Activated CD4-positive, alpha-beta T cell treated with anti-CD3 and anti-CD28 coated beads for 36 hours (primary cell): Measurements from ENCODE around the gene PRKCE. TPM values are rescaled to one million over a fixed set of nuclear protein-coding genes. Genes with fewer than 3 reads are reported as not detected.

Experiments
- ATAC-seq: fragments of 200-7000 bp; cut with Tn5 transposase; one replicate; pipeline ENCODE4 v1.10.0; 2021; ENCODE audit warnings: mild to moderate bottlenecking, moderate library complexity
- CTCF ChIA-PET: fragments of 350-600 bp; sonication (Branson Sonifier 250); formaldehyde crosslinking; loops from one replicate; lab custom pipeline; 2021; ENCODE audit warnings: antibody characterized with exemption; lab: Charles Lee
- POLR2A ChIA-PET: fragments of 350-600 bp; sonication (Branson Sonifier 250); formaldehyde crosslinking; loops from one replicate; lab custom pipeline; 2021; ENCODE audit warnings: antibody characterized with exemption, inconsistent platforms; lab: Charles Lee
- DNase-seq: peaks from one replicate; pipeline ENCODE4 v3.0.0-alpha.2; 2020
- H3K27ac Mint-ChIP-seq: one replicate; pipeline ENCODE4 v1.8.0; 2021; ENCODE audit warnings: mixed read lengths
- H3K27me3 Mint-ChIP-seq: one replicate; pipeline ENCODE4 v1.8.0; 2021; ENCODE audit warnings: mixed read lengths
- H3K36me3 Mint-ChIP-seq: one replicate; pipeline ENCODE4 v1.8.0; 2021; ENCODE audit warnings: low read depth, mixed read lengths
- H3K4me1 Mint-ChIP-seq: one replicate; pipeline ENCODE4 v1.8.0; 2021; ENCODE audit warnings: mixed read lengths
- H3K4me3 Mint-ChIP-seq: one replicate; pipeline ENCODE4 v1.8.0; 2021; ENCODE audit warnings: mild to moderate bottlenecking, moderate library complexity, mixed read lengths
- H3K9me3 Mint-ChIP-seq: one replicate; pipeline ENCODE4 v1.8.0; 2021; ENCODE audit warnings: low read depth, mixed read lengths
- intact Hi-C, 2 experiments: fragments of 100-400 bp; cut with DNase I in 1 of 2; cut with micrococcal nuclease in 1 of 2; formaldehyde crosslinking; loops; one replicate each; pipeline versions ENCODE4 v1.14.2 to v1.15.1; 2022 to 2024; cut with DNase I, micrococcal nuclease
- total RNA-seq, 2 experiments: library from RNA; stranded (reverse); gene quantifications; one replicate each; pipeline ENCODE4 v1.2.3, GENCODE V29; 2021

PRKCE gene
- total RNA-seq, 2 experiments from 2014 or later: 9.0 to 13.2 TPM

GRCh38 chr2:46067062-46067461 lies 415.6 kb downstream of the PRKCE start:
- no peaks in the 10 kb centered on the region for H3K36me3 Mint-ChIP-seq
- H3K9me3 Mint-ChIP-seq: no peaks in the 10 kb centered on the region
- no peak overlapping the region for H3K4me3 Mint-ChIP-seq
- no peaks in the 10 kb centered on the region for H3K27me3 Mint-ChIP-seq
- no peak overlapping the region for H3K27ac Mint-ChIP-seq
- intact Hi-C loops: loop anchor here (5.0 kb wide), 4 partner anchors 35 to 230 kb away; partner anchors contain the start of gene EPAS1 (in 1 of the 2)
- no peak for DNase-seq
- ATAC-seq: no peak
- peaks cover 25% of the 10 kb centered on the region for H3K4me1 Mint-ChIP-seq
- CTCF ChIA-PET: no interaction called here
- POLR2A ChIA-PET: no interaction called here

DNA sequence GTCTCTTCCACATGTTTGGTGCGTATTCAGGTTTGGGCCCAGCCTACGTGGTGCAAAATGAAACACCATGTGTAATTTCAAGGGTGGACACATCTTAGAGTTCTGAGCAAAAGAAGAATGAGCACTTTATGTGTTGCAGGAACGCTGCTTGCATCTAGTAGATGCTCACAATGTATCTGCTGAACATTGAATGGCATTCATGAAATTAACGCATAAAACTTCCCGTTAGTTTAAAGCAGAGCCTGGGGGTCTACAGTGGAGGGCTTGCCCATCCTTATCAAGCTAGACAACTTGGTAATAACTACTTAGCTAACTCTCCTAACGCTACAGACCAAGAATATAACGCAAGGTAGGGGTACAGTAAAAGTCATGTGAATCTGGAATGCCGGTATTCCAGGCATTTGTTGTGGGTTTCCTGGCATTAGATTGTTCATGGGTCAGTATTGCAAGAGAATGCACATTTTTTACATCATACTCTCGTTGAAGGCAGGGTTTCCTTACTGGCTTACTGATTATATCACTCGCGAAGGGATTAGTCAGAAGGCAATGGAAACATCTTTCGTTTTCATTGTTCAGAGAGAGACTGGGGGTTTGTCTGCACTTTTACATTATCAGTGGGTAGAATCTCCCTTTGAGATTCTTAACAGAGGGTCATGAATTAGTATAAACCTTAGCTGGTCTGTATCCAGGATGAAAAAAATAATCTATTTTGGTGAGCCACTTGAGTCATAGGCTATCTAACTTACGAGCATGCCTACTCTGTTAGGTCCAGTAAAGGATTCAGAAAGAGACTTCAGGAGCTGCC lies 416.2 kb downstream of the PRKCE start:
- DNase-seq: no peak
- POLR2A ChIA-PET: no interaction called here

DNA sequence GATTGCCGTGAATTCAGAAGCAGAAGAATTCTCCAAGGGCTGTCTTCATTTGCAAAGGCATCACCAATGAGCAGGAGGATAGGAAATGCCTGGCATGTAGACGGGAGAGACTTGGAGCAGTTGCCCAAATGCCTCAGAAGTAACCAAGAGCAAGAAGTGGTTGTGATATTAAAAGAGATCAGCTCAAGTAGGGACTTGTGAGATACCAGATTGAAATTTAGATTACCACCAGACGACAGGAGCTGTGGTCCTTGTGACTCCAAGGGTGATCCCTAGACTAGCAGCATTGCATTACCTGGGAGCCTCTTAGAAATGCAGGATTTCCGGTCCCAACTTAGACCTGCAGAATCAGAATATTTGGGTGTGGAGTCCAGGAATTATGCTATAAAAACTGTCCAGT lies 417.2 kb downstream of the PRKCE start:
- POLR2A ChIA-PET: no interaction called here
- CTCF ChIA-PET: interaction anchor here (0.7 to 1.2 kb wide), 2 partner anchors 19 to 58 kb away, joined by 3 read pairs; no protein-coding TSS in a partner anchor
- intact Hi-C loops: loop anchor here (5.0 kb wide), 4 partner anchors 36 to 229 kb away; partner anchors contain the start of gene EPAS1 (in 1 of the 2)

More for the DNA sequence above, 416.2 kb downstream of the PRKCE start:
- Mint-ChIP-seq H3K4me1 (peaks cover 25% of the 10 kb centered on the region), H3K4me3 (no peak overlapping the region), H3K9me3 (no peaks in the 10 kb centered on the region), H3K36me3 (no peaks in the 10 kb centered on the region), H3K27me3 (no peaks in the 10 kb centered on the region), H3K27ac (peak overlapping the region; percentile 48)
- intact Hi-C loops: loop anchor here (5.0 kb wide), 4 partner anchors 35 to 230 kb away; partner anchors contain the start of gene EPAS1 (in 1 of the 2)
- ATAC-seq: peak; percentile 86
- CTCF ChIA-PET: interaction anchor here (0.7 to 1.2 kb wide), 2 partner anchors 20 to 57 kb away, joined by 3 read pairs; no protein-coding TSS in a partner anchor

DNA sequence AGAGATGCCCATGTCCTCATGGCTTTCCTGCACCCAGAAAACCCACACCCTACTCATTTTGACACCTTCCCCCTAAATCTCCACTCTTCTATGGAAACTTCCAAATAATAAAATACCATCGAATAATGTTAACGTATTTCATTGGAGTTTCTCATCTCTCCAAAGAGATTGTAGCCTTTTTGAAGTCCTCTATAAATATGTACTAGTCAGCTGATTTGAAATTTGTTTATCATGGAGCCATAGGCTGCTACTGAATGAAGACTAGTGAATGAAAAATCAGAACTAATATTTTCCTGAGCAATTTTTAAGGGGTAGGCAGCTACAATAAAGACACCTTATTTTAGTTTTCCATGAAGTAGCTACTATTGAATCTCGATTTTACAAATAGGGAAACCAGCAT lies 419.6 kb downstream of the PRKCE start:
- no peaks in the 10 kb centered on the region for H3K27me3 Mint-ChIP-seq
- POLR2A ChIA-PET: no interaction called here
- peaks cover 26% of the 10 kb centered on the region for H3K4me1 Mint-ChIP-seq
- no peaks in the 10 kb centered on the region for H3K36me3 Mint-ChIP-seq
- H3K4me3 Mint-ChIP-seq: no peak overlapping the region
- no peaks in the 10 kb centered on the region for H3K9me3 Mint-ChIP-seq
- no peak for DNase-seq
- ATAC-seq: no peak
- H3K27ac Mint-ChIP-seq: no peak overlapping the region
- intact Hi-C loops: no loop called here
- CTCF ChIA-PET: interaction anchor here (0.6 to 1.6 kb wide), 6 partner anchors 8 to 789 kb away, joined by 3 to 7 read pairs (median 4); no protein-coding TSS in a partner anchor

More for the DNA sequence above, 417.2 kb downstream of the PRKCE start:
- Mint-ChIP-seq H3K27ac (no peak overlapping the region), H3K36me3 (no peaks in the 10 kb centered on the region), H3K9me3 (no peaks in the 10 kb centered on the region), H3K27me3 (no peaks in the 10 kb centered on the region), H3K4me1 (peaks cover 28% of the 10 kb centered on the region), H3K4me3 (no peak overlapping the region)
- DNase-seq (no peak), ATAC-seq (no peak)

GRCh38 chr2:46072101-46072820 lies 420.8 kb downstream of the PRKCE start:
- ChIA-PET POLR2A (no interaction called here), CTCF (interaction anchor here (0.6 to 1.2 kb wide), 2 partner anchors 9 to 287 kb away, joined by 3 to 7 read pairs; no protein-coding TSS in a partner anchor)
- no peak for ATAC-seq
- Mint-ChIP-seq H3K27me3 (no peaks in the 10 kb centered on the region), H3K4me3 (no peak overlapping the region), H3K36me3 (no peaks in the 10 kb centered on the region), H3K27ac (no peak overlapping the region), H3K4me1 (peaks cover 18% of the 10 kb centered on the region), H3K9me3 (no peaks in the 10 kb centered on the region)
- no peak for DNase-seq
- intact Hi-C loops: no loop called here

GRCh38 chr2:46073540-46074046 lies 422.1 kb downstream of the PRKCE start:
- intact Hi-C loops: no loop called here
- no peak overlapping the region for H3K4me3 Mint-ChIP-seq
- H3K4me1 Mint-ChIP-seq: peaks cover 9% of the 10 kb centered on the region
- no peaks in the 10 kb centered on the region for H3K9me3 Mint-ChIP-seq
- CTCF ChIA-PET: interaction anchor here (0.9 kb wide), 1 partner anchor 70 kb away, joined by 4 read pairs; no protein-coding TSS in a partner anchor
- no peaks in the 10 kb centered on the region for H3K36me3 Mint-ChIP-seq
- ATAC-seq (peak; percentile 30), DNase-seq (no peak)
- H3K27ac Mint-ChIP-seq: peak overlapping the region; percentile 51
- POLR2A ChIA-PET: no interaction called here
- no peaks in the 10 kb centered on the region for H3K27me3 Mint-ChIP-seq

DNA sequence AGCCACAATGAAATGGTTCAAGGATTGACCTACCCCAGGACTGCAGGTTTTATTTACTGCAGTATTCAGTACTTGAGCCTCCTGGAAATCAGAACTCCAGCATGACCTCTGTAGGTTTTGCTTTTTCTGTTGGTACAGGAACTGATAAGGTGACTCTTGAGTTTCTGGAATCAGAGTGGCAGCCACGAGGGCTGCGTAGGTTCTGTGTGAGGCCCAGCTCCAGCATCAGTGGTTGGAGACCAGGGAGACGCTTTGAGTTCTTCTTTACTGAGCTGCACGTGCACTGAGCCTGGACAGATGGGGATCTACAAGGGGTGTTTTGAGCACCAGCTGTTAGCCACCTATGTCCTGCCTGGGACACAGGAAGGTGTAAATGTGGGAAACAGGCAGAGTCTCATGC lies 423.0 kb downstream of the PRKCE start:
- intact Hi-C loops: no loop called here
- peaks cover 7% of the 10 kb centered on the region for H3K4me1 Mint-ChIP-seq
- H3K36me3 Mint-ChIP-seq: no peaks in the 10 kb centered on the region
- no peaks in the 10 kb centered on the region for H3K27me3 Mint-ChIP-seq
- ChIA-PET POLR2A (no interaction called here), CTCF (interaction anchor here (2.4 kb wide), 1 partner anchor 12 kb away, joined by 5 read pairs; no protein-coding TSS in a partner anchor)
- no peaks in the 10 kb centered on the region for H3K9me3 Mint-ChIP-seq
- no peak overlapping the region for H3K27ac Mint-ChIP-seq
- H3K4me3 Mint-ChIP-seq: no peak overlapping the region
- DNase-seq (no peak), ATAC-seq (no peak)

GRCh38 chr2:46075848-46076247 lies 424.4 kb downstream of the PRKCE start:
- Mint-ChIP-seq H3K4me3 (no peak overlapping the region), H3K9me3 (no peaks in the 10 kb centered on the region), H3K27ac (no peak overlapping the region), H3K4me1 (peaks cover 13% of the 10 kb centered on the region), H3K27me3 (no peaks in the 10 kb centered on the region), H3K36me3 (no peaks in the 10 kb centered on the region)
- no peak for ATAC-seq
- intact Hi-C loops: no loop called here
- ChIA-PET CTCF (interaction anchor here (0.6 to 2.4 kb wide), 3 partner anchors 13 to 574 kb away, joined by 3 to 5 read pairs (median 3); no protein-coding TSS in a partner anchor), POLR2A (no interaction called here)
- no peak for DNase-seq

GRCh38 chr2:46076251-46076650 lies 424.8 kb downstream of the PRKCE start:
- peaks cover 13% of the 10 kb centered on the region for H3K4me1 Mint-ChIP-seq
- H3K4me3 Mint-ChIP-seq: no peak overlapping the region
- no peak overlapping the region for H3K27ac Mint-ChIP-seq
- H3K36me3 Mint-ChIP-seq: no peaks in the 10 kb centered on the region
- DNase-seq: no peak
- ATAC-seq: no peak
- ChIA-PET POLR2A (no interaction called here), CTCF (interaction anchor here (2.4 kb wide), 1 partner anchor 13 kb away, joined by 5 read pairs; no protein-coding TSS in a partner anchor)
- no peaks in the 10 kb centered on the region for H3K9me3 Mint-ChIP-seq
- H3K27me3 Mint-ChIP-seq: no peaks in the 10 kb centered on the region
- intact Hi-C loops: no loop called here

DNA sequence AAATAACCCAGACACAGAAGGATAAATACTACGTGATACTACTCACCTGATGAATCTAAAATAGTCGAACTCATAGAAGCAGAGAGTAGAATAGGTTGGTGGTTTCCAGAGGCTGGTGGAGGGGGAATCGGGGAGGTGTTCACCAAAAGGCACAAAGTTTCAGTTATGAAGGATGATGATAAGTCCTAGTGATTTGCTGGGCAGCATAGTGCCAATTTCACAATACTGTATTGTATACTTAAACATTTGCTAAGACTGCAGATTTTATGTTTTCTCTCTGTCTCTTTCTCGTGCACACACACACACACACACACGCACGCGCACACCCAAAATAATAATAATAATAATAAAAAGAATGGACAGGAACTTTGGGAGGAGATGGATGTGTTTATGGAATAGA lies 425.4 kb downstream of the PRKCE start:
- H3K36me3 Mint-ChIP-seq: no peaks in the 10 kb centered on the region
- no peak overlapping the region for H3K27ac Mint-ChIP-seq
- ATAC-seq: no peak
- H3K4me1 Mint-ChIP-seq: peaks cover 13% of the 10 kb centered on the region
- CTCF ChIA-PET: no interaction called here
- no peak overlapping the region for H3K4me3 Mint-ChIP-seq
- no peaks in the 10 kb centered on the region for H3K9me3 Mint-ChIP-seq
- POLR2A ChIA-PET: no interaction called here
- intact Hi-C loops: no loop called here
- no peak for DNase-seq
- no peaks in the 10 kb centered on the region for H3K27me3 Mint-ChIP-seq

DNA sequence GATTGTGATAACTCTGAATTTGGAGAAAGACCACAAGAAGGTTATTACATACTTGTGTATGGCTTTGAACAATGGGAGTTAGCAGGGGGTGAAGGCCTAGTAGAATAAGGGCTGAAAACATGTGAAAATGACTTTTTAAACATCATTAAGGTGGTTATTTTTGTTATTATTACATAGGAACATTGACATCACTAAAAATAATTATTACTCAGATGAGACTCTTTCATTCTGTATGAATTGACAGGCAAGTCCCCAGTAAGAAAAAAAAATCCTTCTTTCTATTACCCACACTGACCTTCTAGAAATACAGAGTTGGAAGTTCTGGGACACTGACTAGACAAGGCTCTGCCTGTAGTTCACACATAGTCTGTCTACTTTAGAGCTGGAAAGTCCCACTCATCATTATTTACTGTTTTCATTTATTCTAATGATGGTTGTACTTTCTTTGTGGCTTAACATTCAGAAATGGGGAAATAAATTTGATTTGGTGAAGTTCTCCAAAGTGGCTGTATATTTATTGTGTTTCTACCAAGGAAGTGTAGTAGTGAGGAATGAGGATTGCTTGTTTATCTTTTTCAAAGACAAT lies 426.1 kb downstream of the PRKCE start:
- ChIA-PET CTCF (interaction anchor here (0.6 kb wide), 1 partner anchor 41 kb away, joined by 3 read pairs; no protein-coding TSS in a partner anchor), POLR2A (no interaction called here)
- Mint-ChIP-seq H3K9me3 (no peaks in the 10 kb centered on the region), H3K27ac (no peak overlapping the region), H3K4me3 (no peak overlapping the region), H3K36me3 (no peaks in the 10 kb centered on the region), H3K27me3 (no peaks in the 10 kb centered on the region), H3K4me1 (peaks cover 19% of the 10 kb centered on the region)
- ATAC-seq (no peak), DNase-seq (no peak)
- intact Hi-C loops: no loop called here
